ENCODE data around the gene HMCN2.

HMCN2 gene

GRCh38 chr9:130409246-130409645 lies 143.7 kb downstream of the HMCN2 start:
- H3K27ac Mint-ChIP-seq: no peak overlapping the region
- no peaks in the 10 kb centered on the region for H3K9me3 Mint-ChIP-seq
- peaks cover 12 to 27% of the 10 kb centered on the region in 2 donors for H3K27me3 Mint-ChIP-seq
- H3K4me3 Mint-ChIP-seq: no peak overlapping the region
- H3K4me1 Mint-ChIP-seq (ENCODE audit: low read depth in 2 of 2): no peaks in the 10 kb centered on the region
- ATAC-seq (replicated peaks): no peak
- peaks cover 2% of the 10 kb centered on the region for H3K36me3 Mint-ChIP-seq (ENCODE audit: insufficient read depth)
- no peak for DNase-seq

GRCh38 chr9:130410443-130410842 lies 144.9 kb downstream of the HMCN2 start:
- no peak overlapping the region for H3K27ac Mint-ChIP-seq
- H3K4me1 Mint-ChIP-seq (ENCODE audit: low read depth in 2 of 2): no peaks in the 10 kb centered on the region
- H3K4me3 Mint-ChIP-seq: no peak overlapping the region
- DNase-seq (no peak), ATAC-seq (replicated peaks) (no peak)
- H3K27me3 Mint-ChIP-seq: peaks cover 13 to 28% of the 10 kb centered on the region in 2 donors
- peaks cover 2% of the 10 kb centered on the region for H3K36me3 Mint-ChIP-seq (ENCODE audit: insufficient read depth)
- H3K9me3 Mint-ChIP-seq: no peaks in the 10 kb centered on the region

- Mint-ChIP-seq H3K27me3 (peaks cover 13 to 38% of the 10 kb centered on the region in 2 donors), H3K9me3 (no peaks in the 10 kb centered on the region), H3K27ac (no peak overlapping the region), H3K4me1 (ENCODE audit: low read depth in 2 of 2) (no peaks in the 10 kb centered on the region), H3K4me3 (no peak overlapping the region), H3K36me3 (ENCODE audit: insufficient read depth) (peaks cover 2% of the 10 kb centered on the region)
- no peak for DNase-seq
- no peak for ATAC-seq (replicated peaks)
These were observed 146.0 kb downstream of the HMCN2 start for GRCh38 chr9:130411566-130411915.

GRCh38 chr9:130414081-130414731 lies 148.6 kb downstream of the HMCN2 start:
- Mint-ChIP-seq H3K4me3 (no peak overlapping the region), H3K27me3 (peaks cover 21 to 52% of the 10 kb centered on the region in 2 donors), H3K36me3 (ENCODE audit: insufficient read depth) (no peaks in the 10 kb centered on the region), H3K9me3 (no peaks in the 10 kb centered on the region), H3K4me1 (ENCODE audit: low read depth in 2 of 2) (no peaks in the 10 kb centered on the region), H3K27ac (no peak overlapping the region)
- ATAC-seq (replicated peaks) (no peak), DNase-seq (no peak)

GRCh38 chr9:130414910-130415746 lies 149.6 kb downstream of the HMCN2 start:
- Mint-ChIP-seq H3K4me1 (ENCODE audit: low read depth in 2 of 2) (no peaks in the 10 kb centered on the region), H3K9me3 (no peaks in the 10 kb centered on the region), H3K36me3 (ENCODE audit: insufficient read depth) (no peaks in the 10 kb centered on the region), H3K27me3 (peaks cover 30 to 61% of the 10 kb centered on the region in 2 donors), H3K27ac (no peak overlapping the region), H3K4me3 (no peak overlapping the region)
- ATAC-seq (replicated peaks) (no peak), DNase-seq (no peak)

- Mint-ChIP-seq H3K36me3 (ENCODE audit: insufficient read depth) (no peaks in the 10 kb centered on the region), H3K27ac (no peak overlapping the region), H3K4me1 (ENCODE audit: low read depth in 2 of 2) (no peaks in the 10 kb centered on the region), H3K9me3 (no peaks in the 10 kb centered on the region), H3K4me3 (no peak overlapping the region), H3K27me3 (peaks cover 33 to 80% of the 10 kb centered on the region in 2 donors)
- ATAC-seq (replicated peaks) (no peak), DNase-seq (no peak)
These were observed 152.0 kb downstream of the HMCN2 start for GRCh38 chr9:130417602-130418001.

GRCh38 chr9:130418776-130419175 lies 153.2 kb downstream of the HMCN2 start:
- H3K36me3 Mint-ChIP-seq (ENCODE audit: insufficient read depth): no peaks in the 10 kb centered on the region
- no peaks in the 10 kb centered on the region for H3K4me1 Mint-ChIP-seq (ENCODE audit: low read depth in 2 of 2)
- DNase-seq (no peak), ATAC-seq (replicated peaks) (no peak)
- H3K27ac Mint-ChIP-seq: peak overlapping the region in 1 of 2 donors; percentile 58
- H3K27me3 Mint-ChIP-seq: peaks cover 26 to 80% of the 10 kb centered on the region in 2 donors
- no peak overlapping the region for H3K4me3 Mint-ChIP-seq
- H3K9me3 Mint-ChIP-seq: no peaks in the 10 kb centered on the region

GRCh38 chr9:130419521-130420035 lies 154.0 kb downstream of the HMCN2 start:
- Mint-ChIP-seq H3K36me3 (ENCODE audit: insufficient read depth) (no peaks in the 10 kb centered on the region), H3K9me3 (no peaks in the 10 kb centered on the region), H3K27ac (no peak overlapping the region), H3K4me3 (no peak overlapping the region), H3K27me3 (peaks cover 20 to 72% of the 10 kb centered on the region in 2 donors), H3K4me1 (ENCODE audit: low read depth in 2 of 2) (no peaks in the 10 kb centered on the region)
- ATAC-seq (replicated peaks) (no peak), DNase-seq (no peak)

- no peaks in the 10 kb centered on the region for H3K4me1 Mint-ChIP-seq (ENCODE audit: low read depth in 2 of 2)
- no peak overlapping the region for H3K4me3 Mint-ChIP-seq
- H3K27me3 Mint-ChIP-seq: peaks cover 25 to 77% of the 10 kb centered on the region in 2 donors
- H3K36me3 Mint-ChIP-seq (ENCODE audit: insufficient read depth): no peaks in the 10 kb centered on the region
- no peaks in the 10 kb centered on the region for H3K9me3 Mint-ChIP-seq
- DNase-seq: no peak
- ATAC-seq (replicated peaks): no peak
- H3K27ac Mint-ChIP-seq: no peak overlapping the region
These were observed 155.7 kb downstream of the HMCN2 start for GRCh38 chr9:130421154-130421801.

GRCh38 chr9:130421802-130422276 lies 156.3 kb downstream of the HMCN2 start:
- Mint-ChIP-seq H3K4me3 (no peak overlapping the region), H3K4me1 (ENCODE audit: low read depth in 2 of 2) (no peaks in the 10 kb centered on the region), H3K27ac (no peak overlapping the region), H3K9me3 (no peaks in the 10 kb centered on the region), H3K27me3 (peaks cover 29 to 80% of the 10 kb centered on the region in 2 donors), H3K36me3 (ENCODE audit: insufficient read depth) (no peaks in the 10 kb centered on the region)
- no peak for ATAC-seq (replicated peaks)
- no peak for DNase-seq

- no peaks in the 10 kb centered on the region for H3K9me3 Mint-ChIP-seq
- ATAC-seq (replicated peaks): no peak
- no peak overlapping the region for H3K4me3 Mint-ChIP-seq
- no peak overlapping the region for H3K27ac Mint-ChIP-seq
- H3K27me3 Mint-ChIP-seq: peaks cover 32 to 81% of the 10 kb centered on the region in 2 donors
- H3K4me1 Mint-ChIP-seq (ENCODE audit: low read depth in 2 of 2): no peaks in the 10 kb centered on the region
- no peak for DNase-seq
- no peaks in the 10 kb centered on the region for H3K36me3 Mint-ChIP-seq (ENCODE audit: insufficient read depth)
These were observed 157.0 kb downstream of the HMCN2 start for GRCh38 chr9:130422546-130422945.

GRCh38 chr9:130423272-130423671 lies 157.7 kb downstream of the HMCN2 start:
- no peaks in the 10 kb centered on the region for H3K36me3 Mint-ChIP-seq (ENCODE audit: insufficient read depth)
- ATAC-seq (replicated peaks) (no peak), DNase-seq (no peak)
- no peaks in the 10 kb centered on the region for H3K4me1 Mint-ChIP-seq (ENCODE audit: low read depth in 2 of 2)
- H3K4me3 Mint-ChIP-seq: no peak overlapping the region
- H3K27me3 Mint-ChIP-seq: peaks cover 32 to 81% of the 10 kb centered on the region in 2 donors
- H3K9me3 Mint-ChIP-seq: no peaks in the 10 kb centered on the region
- no peak overlapping the region for H3K27ac Mint-ChIP-seq

GRCh38 chr9:130424595-130425454 lies 159.3 kb downstream of the HMCN2 start:
- Mint-ChIP-seq H3K36me3 (ENCODE audit: insufficient read depth) (no peaks in the 10 kb centered on the region), H3K27ac (no peak overlapping the region)

More at GRCh38 chr9:130424595-130425454, 159.3 kb downstream of the HMCN2 start:
- ATAC-seq (replicated peaks) (no peak), DNase-seq (no peak)
- Mint-ChIP-seq H3K9me3 (no peaks in the 10 kb centered on the region), H3K4me3 (no peak overlapping the region), H3K27me3 (peaks cover 21 to 81% of the 10 kb centered on the region in 2 donors), H3K4me1 (ENCODE audit: low read depth in 2 of 2) (no peaks in the 10 kb centered on the region)
